HepG2 (cell line): ENCODE measurements around the gene CPPED1. TPM values are rescaled to one million over a fixed set of nuclear protein-coding genes. Genes with fewer than 3 reads are reported as not detected.

Experiments
- AFF4 ChIP-seq: sonication (generic); formaldehyde crosslinking; IDR thresholded peaks from 2 replicates; pipeline ENCODE4 v1.4.0; 2020; ENCODE audit warnings: missing genetic modification reagents
- ARNT2 ChIP-seq: sonication (generic); formaldehyde crosslinking; IDR thresholded peaks from 2 replicates; pipeline ENCODE4 v1.8.0; 2022; ENCODE audit warnings: mild to moderate bottlenecking, low read depth, missing genetic modification reagents, moderate library complexity
- ELF3 ChIP-seq: IDR thresholded peaks from 2 replicates; pipeline ENCODE4 v1.6.1; 2016; ENCODE audit warnings: missing genetic modification reagents, missing compliant biosample characterization
- EP300 ChIP-seq, 3 experiments: sonication (generic) in 1 of 3; formaldehyde crosslinking in 1 of 3; IDR thresholded peaks; 2 replicates each; pipeline versions ENCODE4 v1.5.1 to v1.6.1; 2011 to 2020; ENCODE audit warnings: low read depth in 2 of 3, low read length in 2 of 3, borderline replicate concordance in 1 of 3, improper control_type of control experiment in 1 of 3, mild to moderate bottlenecking in 1 of 3, missing genetic modification reagents in 1 of 3, moderate library complexity in 1 of 3
- FOXM1 ChIP-seq: sonication (generic); formaldehyde crosslinking; IDR thresholded peaks from 2 replicates; pipeline ENCODE4 v1.5.0; 2020; ENCODE audit warnings: missing genetic modification reagents
- GATAD1 ChIP-seq: IDR thresholded peaks from 2 replicates; pipeline ENCODE4 v1.6.1; 2016; ENCODE audit warnings: missing genetic modification reagents, missing compliant biosample characterization
- GFI1 ChIP-seq: sonication (generic); formaldehyde crosslinking; IDR thresholded peaks from 2 replicates; pipeline ENCODE4 v1.5.0; 2020; ENCODE audit warnings: missing genetic modification reagents, mild to moderate bottlenecking, borderline replicate concordance
- KDM6A ChIP-seq: IDR thresholded peaks from 2 replicates; pipeline ENCODE4 v1.6.1; 2016; ENCODE audit warnings: low read depth
- MXD4 ChIP-seq: IDR thresholded peaks from 2 replicates; pipeline ENCODE4 v1.6.1; 2016; ENCODE audit warnings: mild to moderate bottlenecking, missing biosample characterization, missing genetic modification reagents
- NCOA2 ChIP-seq: sonication (generic); formaldehyde crosslinking; IDR thresholded peaks from 2 replicates; pipeline ENCODE4 v1.8.0; 2022; ENCODE audit warnings: inconsistent platforms
- POLR2A ChIP-seq, 2 experiments: IDR thresholded peaks; 2 replicates each; pipeline ENCODE4 v1.6.1; 2011; ENCODE audit warnings: low read depth in 2 of 2, low read length in 2 of 2, mild to moderate bottlenecking in 1 of 2, moderate library complexity in 1 of 2; ENCODE audit not compliant: insufficient read depth in 1 of 2
- SNAI1 ChIP-seq: sonication (generic); formaldehyde crosslinking; IDR thresholded peaks from 2 replicates; pipeline ENCODE4 v1.5.0; 2020; ENCODE audit warnings: mild to moderate bottlenecking, missing genetic modification reagents, borderline replicate concordance
- ZBTB21 ChIP-seq: sonication (generic); formaldehyde crosslinking; IDR thresholded peaks from 2 replicates; pipeline ENCODE4 v1.4.0; 2020; ENCODE audit warnings: missing genetic modification reagents
- ZBTB8A ChIP-seq: sonication (generic); formaldehyde crosslinking; IDR thresholded peaks from 2 replicates; pipeline ENCODE4 v1.4.0; 2020; ENCODE audit warnings: mild to moderate bottlenecking, low read depth, missing genetic modification reagents, borderline replicate concordance
- ZNF253 ChIP-seq: sonication (generic); formaldehyde crosslinking; IDR thresholded peaks from 2 replicates; pipeline ENCODE4 v1.8.0; 2022; ENCODE audit warnings: mild to moderate bottlenecking, missing genetic modification reagents, borderline replicate concordance
- ZNF3 ChIP-seq: IDR thresholded peaks from 2 replicates; pipeline ENCODE4 v1.7.0; 2017; ENCODE audit warnings: inconsistent platforms
- ZNF34 ChIP-seq: sonication (generic); formaldehyde crosslinking; IDR thresholded peaks from 2 replicates; pipeline ENCODE4 v1.4.0; 2020; ENCODE audit warnings: mild to moderate bottlenecking, missing genetic modification reagents, borderline replicate concordance
- ZNF451 ChIP-seq: sonication (generic); formaldehyde crosslinking; IDR thresholded peaks from 2 replicates; pipeline ENCODE4 v1.5.0; 2020; ENCODE audit warnings: mild to moderate bottlenecking, missing genetic modification reagents
- ZNF792 ChIP-seq: IDR thresholded peaks from 2 replicates; pipeline ENCODE4 v1.6.1; 2016
- ZNF878 ChIP-seq: sonication (generic); formaldehyde crosslinking; IDR thresholded peaks from 2 replicates; pipeline ENCODE4 v1.8.1; 2023; ENCODE audit warnings: mild to moderate bottlenecking, missing genetic modification reagents, moderate library complexity
- polyA plus RNA-seq, 8 experiments: library from polyadenylated mRNA; depleted of rRNA in 3 of 8; stranded (reverse) in 7 of 8; unstranded in 1 of 8; fragments of >200 nt; fragmentation: Illumina TruSeq in 4 of 8; extraction: Trizol in 4 of 8; gene quantifications; 2 replicates each; pipeline versions ENCODE4 v1.2.1 to v1.2.3, GENCODE V29; 2011 to 2016; ENCODE audit warnings: low read depth in 4 of 8, missing spikeins in 1 of 8, mixed read lengths in 1 of 8; ENCODE audit not compliant: insufficient read depth in 1 of 8
- total RNA-seq, 5 experiments: library from RNA; depleted of rRNA; stranded (reverse); fragments of >200 nt; fragmentation: Illumina TruSeq; extraction: Trizol; gene quantifications; 2 replicates each; pipeline ENCODE4 v1.2.3, GENCODE V29; 2016; ENCODE audit warnings: low read depth in 1 of 5
- TF ChIP-seq, protein P1 (sequence below): sonication (generic); formaldehyde crosslinking; IDR thresholded peaks from 2 replicates; pipeline ENCODE4 v1.4.0; 2020; ENCODE audit warnings: missing genetic modification reagents
- TF ChIP-seq, protein P2 (sequence below): sonication (generic); formaldehyde crosslinking; IDR thresholded peaks from 2 replicates; pipeline ENCODE4 v1.5.1; 2020; ENCODE audit warnings: mild to moderate bottlenecking, missing genetic modification reagents

The CPPED1 gene
- total and polyA plus RNA-seq, 2 of the 13 experiments (the other 11 are each of a cell fraction or from before 2014, with no cell fraction given) = 66.6 to 71.3 TPM

GRCh38 chr16:12803203-12804093 lies at the start of gene CPPED1 (continued):
- TF ChIP-seq, protein P1, sequence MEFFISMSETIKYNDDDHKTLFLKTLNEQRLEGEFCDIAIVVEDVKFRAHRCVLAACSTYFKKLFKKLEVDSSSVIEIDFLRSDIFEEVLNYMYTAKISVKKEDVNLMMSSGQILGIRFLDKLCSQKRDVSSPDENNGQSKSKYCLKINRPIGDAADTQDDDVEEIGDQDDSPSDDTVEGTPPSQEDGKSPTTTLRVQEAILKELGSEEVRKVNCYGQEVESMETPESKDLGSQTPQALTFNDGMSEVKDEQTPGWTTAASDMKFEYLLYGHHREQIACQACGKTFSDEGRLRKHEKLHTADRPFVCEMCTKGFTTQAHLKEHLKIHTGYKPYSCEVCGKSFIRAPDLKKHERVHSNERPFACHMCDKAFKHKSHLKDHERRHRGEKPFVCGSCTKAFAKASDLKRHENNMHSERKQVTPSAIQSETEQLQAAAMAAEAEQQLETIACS (CRISPR knock-in tag) = no peak
- peak; percentile 94; the same call in 1 of the 2 replicates for TF ChIP-seq ZNF253 (CRISPR knock-in tag)
- peak; percentile 94 to 97 for TF ChIP-seq POLR2A (IDR thresholded peaks at IDR 0.05; ENCODE audit: insufficient read depth in 1 of 2, low read depth in 2 of 2, low read length in 2 of 2)
- TF ChIP-seq ARNT2 = peak; percentile 95; the same call in 1 of the 2 replicates
- TF ChIP-seq ZBTB8A (CRISPR knock-in tag) = 0 out of 2 replicates have a peak, but pooled peaks have one; percentile 63
- TF ChIP-seq ELF3 (CRISPR knock-in tag) = peak; percentile 74
- TF ChIP-seq FOXM1 (CRISPR knock-in tag) = peak; percentile 76
- peak; percentile 93 for TF ChIP-seq AFF4 (CRISPR knock-in tag)
- peak; percentile 97 for TF ChIP-seq ZNF792 (CRISPR knock-in tag)
- peak; percentile 87; the same call in 1 of the 2 replicates for TF ChIP-seq ZNF34 (CRISPR knock-in tag)
- peak; percentile 88 for TF ChIP-seq ZNF3 (CRISPR knock-in tag)
- TF ChIP-seq ZNF451 = peak; percentile 98
- peak; percentile 92 for TF ChIP-seq GFI1 (CRISPR knock-in tag)
- peak in 1 of 2 experiments; percentile 89 for TF ChIP-seq EP300 (IDR thresholded peaks at IDR 0.05; ENCODE audit: low read depth in 2 of 2, low read length in 2 of 2)
- TF ChIP-seq EP300 (CRISPR knock-in tag; IDR thresholded peaks at IDR 0.05; ENCODE audit: borderline replicate concordance) = peak; percentile 87
- TF ChIP-seq GATAD1 (CRISPR knock-in tag) = peak; percentile 99
- TF ChIP-seq, protein P2, sequence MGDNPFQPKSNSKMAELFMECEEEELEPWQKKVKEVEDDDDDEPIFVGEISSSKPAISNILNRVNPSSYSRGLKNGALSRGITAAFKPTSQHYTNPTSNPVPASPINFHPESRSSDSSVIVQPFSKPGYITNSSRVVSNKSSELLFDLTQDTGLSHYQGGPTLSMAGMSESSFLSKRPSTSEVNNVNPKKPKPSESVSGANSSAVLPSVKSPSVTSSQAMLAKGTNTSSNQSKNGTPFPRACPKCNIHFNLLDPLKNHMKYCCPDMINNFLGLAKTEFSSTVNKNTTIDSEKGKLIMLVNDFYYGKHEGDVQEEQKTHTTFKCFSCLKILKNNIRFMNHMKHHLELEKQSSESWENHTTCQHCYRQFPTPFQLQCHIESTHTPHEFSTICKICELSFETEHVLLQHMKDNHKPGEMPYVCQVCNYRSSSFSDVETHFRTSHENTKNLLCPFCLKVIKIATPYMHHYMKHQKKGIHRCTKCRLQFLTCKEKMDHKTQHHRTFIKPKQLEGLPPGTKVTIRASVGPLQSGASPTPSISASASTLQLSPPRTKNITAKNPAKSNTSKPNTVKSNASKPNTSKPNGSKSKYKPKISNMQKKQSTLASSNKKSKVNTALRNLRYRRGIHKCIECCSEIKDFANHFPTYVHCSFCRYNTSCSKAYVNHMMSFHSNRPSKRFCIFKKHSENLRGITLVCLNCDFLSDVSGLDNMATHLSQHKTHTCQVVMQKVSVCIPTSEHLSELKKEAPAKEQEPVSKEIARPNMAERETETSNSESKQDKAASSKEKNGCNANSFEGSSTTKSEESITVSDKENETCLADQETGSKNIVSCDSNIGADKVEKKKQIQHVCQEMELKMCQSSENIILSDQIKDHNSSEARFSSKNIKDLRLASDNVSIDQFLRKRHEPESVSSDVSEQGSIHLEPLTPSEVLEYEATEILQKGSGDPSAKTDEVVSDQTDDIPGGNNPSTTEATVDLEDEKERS (CRISPR knock-in tag) = peak; percentile 100
- TF ChIP-seq KDM6A (CRISPR knock-in tag) = no peak; the same call in 1 of the 2 replicates
- peak; percentile 93; the same call in 1 of the 2 replicates for TF ChIP-seq MXD4 (CRISPR knock-in tag)
- TF ChIP-seq ZBTB21 = peak; percentile 65
- TF ChIP-seq SNAI1 = peak; percentile 95; the same call in 1 of the 2 replicates
- peak; percentile 93; the same call in 1 of the 2 replicates for TF ChIP-seq ZNF878 (CRISPR knock-in tag)
- TF ChIP-seq NCOA2 (CRISPR knock-in tag) = peak; percentile 82
